GM12801 (cell line): ENCODE data around the gene C16orf74.

Source experiments
- TF ChIP-seq, protein P1 (sequence below): IDR thresholded peaks from one replicate; pipeline ENCODE4 v1.5.1; 2011; ENCODE audit warnings: control low read depth; ENCODE audit not compliant: insufficient read length; ENCODE audit errors: extremely low read depth

Gene C16orf74

DNA sequence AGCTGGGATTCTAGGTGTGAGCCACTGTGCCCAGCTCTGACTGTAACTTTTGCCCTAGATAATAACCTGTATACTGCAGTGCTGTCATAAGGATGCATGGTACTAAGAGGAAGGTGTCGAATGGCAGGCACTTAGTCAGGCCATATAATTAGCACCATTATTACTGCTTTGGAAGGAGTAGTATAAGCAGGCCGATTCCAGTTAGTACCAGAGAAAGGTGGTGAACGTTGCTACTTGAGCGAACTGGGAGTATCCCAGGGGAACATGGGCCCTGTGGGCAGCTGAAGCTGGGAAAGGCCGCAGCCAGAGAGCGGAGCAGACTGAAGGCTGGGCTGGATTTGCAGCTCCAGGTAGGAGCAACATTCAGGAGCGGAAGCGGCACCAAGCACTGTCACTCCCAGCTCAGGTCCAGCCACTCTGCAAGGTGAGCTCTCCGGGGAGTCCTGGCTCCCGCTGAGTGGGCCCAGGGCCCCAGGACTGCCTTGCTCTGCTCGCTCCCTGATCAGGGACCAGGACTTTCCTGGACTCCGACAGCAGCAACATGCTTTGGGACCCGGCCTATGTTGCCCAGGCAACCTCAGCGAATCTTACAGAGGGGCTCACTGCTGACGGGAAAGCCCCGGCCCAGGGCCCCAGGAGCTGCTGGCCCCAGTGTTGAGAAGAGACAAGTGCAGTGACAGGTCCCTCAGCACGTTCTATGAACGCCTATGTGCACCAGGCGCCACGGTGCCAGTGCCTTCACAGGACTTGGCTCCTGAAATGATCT is 28.6 kb downstream of the C16orf74 start:
- TF ChIP-seq, protein P1, sequence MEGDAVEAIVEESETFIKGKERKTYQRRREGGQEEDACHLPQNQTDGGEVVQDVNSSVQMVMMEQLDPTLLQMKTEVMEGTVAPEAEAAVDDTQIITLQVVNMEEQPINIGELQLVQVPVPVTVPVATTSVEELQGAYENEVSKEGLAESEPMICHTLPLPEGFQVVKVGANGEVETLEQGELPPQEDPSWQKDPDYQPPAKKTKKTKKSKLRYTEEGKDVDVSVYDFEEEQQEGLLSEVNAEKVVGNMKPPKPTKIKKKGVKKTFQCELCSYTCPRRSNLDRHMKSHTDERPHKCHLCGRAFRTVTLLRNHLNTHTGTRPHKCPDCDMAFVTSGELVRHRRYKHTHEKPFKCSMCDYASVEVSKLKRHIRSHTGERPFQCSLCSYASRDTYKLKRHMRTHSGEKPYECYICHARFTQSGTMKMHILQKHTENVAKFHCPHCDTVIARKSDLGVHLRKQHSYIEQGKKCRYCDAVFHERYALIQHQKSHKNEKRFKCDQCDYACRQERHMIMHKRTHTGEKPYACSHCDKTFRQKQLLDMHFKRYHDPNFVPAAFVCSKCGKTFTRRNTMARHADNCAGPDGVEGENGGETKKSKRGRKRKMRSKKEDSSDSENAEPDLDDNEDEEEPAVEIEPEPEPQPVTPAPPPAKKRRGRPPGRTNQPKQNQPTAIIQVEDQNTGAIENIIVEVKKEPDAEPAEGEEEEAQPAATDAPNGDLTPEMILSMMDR: no peak

DNA sequence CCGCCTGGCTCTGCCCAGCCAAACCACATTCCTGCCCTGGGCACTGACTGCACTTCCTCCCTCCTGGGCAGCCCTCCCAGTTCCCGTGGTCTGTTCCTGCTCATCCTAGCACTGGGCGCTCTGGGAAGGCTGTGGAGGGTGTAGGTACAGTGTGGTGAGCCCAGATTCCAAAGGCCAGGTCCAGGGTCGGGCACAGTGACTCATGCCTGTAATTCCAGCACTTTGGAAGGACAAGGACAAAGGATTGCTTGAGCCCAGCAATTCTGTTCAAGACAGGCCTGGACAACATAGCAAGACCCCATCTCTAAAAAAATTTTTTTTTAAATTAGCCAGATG is 30.6 kb downstream of the C16orf74 start:
- TF ChIP-seq, protein P1: no peak

DNA sequence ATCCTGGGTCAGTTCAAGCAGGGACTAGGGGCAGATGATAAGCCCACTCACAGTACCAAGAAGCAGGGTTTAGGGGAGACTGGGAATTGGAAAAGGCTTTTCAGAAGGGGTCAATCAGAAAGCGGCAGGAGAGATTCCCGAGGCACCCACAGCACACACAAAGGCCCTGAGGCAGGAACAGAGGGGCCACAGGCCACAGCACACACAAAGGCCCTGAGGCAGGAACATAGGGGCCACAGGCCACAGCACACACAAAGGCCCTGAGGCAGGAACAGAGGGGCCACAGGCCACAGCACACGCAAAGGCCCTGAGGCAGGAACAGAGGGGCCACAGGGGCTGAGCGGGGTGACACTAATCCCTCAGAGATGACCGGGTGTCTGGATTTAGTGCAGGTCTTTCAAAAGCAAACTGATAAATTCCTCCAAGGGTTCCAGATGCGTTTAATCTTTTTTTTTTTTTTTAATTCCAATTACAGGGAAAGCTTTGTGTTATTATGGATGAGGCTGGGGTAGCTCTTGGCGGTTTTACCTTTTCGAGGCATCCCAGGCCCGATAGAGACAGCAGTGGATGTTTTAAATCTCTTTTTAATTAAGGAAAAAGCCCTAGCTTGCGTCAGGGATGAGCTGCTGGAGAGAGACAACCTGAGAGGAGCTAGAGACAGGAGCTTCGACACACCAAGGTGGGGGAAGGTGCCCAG is 31.1 kb downstream of the C16orf74 start:
- TF ChIP-seq, protein P1: no peak

DNA sequence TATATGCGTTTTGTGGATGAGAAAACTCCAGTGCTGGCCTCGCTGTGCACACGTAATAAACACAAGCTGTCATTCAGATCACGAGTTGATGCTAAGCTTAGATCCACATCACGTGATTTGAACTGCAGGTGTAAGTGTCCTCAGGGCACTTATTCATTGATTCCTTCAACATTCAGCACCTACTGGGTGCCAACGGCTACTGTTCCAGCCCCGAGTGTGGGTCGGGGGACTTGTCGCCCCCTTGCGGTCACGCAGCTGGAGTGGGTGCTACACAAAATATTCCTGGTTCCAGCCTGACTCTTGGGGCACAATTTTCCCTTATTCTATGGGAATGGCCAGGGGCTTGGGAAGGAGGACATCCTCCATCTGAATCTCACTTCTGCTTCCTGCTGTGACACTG is 32.2 kb downstream of the C16orf74 start:
- TF ChIP-seq, protein P1: no peak

DNA sequence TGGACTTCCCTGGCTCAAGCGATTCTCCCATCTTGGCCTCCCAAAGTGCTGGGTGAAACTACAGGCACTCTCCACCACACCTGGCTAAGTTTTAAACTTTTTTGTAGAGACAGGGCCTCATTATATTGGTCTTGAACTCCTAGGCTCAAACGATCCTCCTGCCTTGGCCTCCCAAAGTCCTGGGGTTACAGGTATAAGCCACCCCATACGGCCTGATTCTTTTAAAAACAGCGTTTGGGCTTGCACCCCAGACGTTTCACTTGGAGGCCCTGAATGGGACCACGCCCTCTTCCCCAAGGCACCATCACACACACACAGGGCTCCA is 32.8 kb downstream of the C16orf74 start:
- TF ChIP-seq, protein P1: no peak

DNA sequence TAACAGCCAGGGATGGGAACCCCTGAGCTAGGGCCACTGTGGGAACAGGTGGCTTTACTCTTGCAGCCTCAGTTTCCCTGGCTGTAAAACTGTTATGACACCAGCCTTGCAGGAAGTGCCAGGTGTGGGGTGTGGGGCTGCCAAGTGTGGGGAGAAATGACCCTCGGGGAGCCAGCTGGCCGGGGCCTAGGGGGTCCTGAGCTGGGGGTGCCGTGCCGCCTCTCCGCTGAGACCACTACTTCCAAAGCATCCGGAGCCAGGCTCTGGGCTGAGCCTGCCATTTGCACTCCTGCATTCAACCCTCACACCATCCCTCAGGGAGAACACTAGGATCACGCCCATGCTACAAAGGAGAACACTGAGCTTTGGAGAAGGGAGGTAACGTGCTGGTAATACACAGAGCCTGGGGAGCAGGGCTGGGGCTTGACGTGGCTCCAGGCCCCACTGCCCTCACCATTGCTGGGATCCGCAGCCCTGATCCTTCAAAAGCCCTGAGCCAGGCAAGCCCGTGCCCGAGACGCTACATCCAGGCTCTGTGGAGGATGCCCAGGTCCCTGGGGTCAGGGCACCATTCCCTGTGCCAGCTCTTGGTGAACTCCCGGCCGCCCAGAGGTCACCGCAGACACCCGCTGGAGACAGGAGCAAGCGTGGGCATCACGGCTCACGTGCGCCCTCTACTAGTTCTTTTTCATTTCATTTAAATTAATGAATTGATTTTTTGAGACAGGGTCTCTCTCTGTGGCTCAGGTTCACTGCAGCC is 33.3 kb downstream of the C16orf74 start:
- TF ChIP-seq, protein P1: no peak

DNA sequence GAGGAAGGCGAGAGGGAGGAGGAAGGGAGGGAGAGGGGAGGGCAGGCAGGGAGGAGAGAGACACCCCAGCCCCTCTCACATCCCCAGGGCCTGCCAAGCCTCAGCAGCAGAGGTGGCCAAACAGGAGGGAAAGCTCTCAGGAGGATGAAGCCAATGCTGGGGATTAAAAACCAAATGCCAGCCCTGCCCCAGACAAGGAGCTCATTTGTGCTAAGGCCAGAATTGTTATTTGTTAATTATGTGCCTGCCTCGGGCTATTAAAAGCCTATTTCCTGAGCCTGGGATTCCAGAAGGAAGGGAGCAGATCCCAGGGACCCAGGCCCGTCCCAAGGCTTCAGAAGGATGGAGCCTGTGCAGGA is 34.2 kb downstream of the C16orf74 start:
- TF ChIP-seq, protein P1: no peak
